ENCODE results near the gene IL1RL1.
"Not testable (repeated sequence)": the region's sequence is repeated elsewhere in the genome, so short reads cannot be mapped to it uniquely, and the experiment has no call there.

The IL1RL1 gene

DNA sequence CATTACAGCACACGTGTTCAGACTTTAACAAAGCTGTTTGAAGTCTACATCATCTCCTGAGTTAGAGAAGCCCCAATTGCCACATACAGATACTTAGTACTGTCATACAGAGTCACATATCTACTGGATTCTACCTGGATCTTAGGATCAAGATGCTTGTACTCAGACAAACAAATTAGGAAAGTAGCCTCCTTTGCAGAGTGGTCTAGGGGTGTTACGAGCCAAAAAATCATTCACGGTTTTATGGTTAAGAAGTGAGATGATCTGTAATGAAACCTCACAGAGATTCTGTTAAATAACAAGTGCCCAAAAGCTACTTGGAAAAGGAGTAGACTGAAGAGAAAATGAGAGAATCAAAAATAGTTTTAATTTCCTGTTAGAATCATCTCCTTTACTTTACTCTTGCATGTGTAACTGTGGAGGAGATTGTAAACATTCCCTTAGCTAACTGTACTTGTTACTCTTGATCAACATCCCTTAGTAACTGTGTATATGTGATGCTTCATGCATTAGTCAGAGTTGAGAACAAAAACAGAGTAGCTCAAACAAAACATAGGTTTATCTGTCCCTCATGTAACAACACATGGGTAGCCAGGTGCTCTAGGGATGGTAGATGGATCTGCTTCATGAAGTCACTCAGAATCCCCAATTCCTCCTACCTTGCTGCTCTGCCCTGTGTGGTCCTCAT is 16.4 kb upstream of the IL1RL1 start:
- DNase-seq, result no peak

DNA sequence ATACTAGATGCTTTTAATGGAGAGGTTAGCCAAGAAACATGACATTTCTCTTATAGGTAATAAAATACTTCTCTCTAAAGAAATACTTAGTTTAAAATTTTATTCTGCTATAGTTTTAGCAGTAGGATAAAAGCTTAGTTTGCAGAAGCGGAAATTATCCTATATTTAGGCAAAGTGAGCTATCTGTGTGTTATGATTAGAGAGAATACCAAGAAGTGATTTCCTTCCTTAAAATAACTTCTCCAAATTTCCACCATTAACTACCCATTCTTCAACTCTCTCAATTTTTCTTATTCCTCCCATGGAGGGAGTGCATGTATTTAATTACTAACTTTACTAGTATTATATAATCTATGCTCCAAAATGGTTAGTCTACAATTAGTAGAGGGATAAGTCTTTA is 15.8 kb upstream of the IL1RL1 start:
- peak; percentile 30 for DNase-seq

DNA sequence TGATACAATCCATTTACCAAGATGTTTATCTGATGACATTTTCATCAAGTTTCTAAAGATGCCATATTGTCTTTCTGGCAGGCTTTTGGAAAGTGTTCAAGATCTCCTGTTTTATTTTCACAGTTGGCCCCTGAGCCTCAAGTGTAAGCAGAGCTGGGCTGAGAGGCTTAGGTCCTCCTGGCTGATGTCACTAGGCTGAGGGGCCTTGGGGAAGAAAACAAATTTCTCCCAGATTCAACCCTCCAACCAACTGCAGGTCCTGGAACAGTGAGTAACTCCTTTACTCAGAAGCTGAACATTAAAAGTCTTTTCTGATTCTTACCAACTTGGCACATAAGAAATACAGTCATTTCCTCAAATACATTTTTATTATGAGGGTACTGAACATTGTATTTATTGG is 14.9 kb upstream of the IL1RL1 start:
- no peak for DNase-seq

DNA sequence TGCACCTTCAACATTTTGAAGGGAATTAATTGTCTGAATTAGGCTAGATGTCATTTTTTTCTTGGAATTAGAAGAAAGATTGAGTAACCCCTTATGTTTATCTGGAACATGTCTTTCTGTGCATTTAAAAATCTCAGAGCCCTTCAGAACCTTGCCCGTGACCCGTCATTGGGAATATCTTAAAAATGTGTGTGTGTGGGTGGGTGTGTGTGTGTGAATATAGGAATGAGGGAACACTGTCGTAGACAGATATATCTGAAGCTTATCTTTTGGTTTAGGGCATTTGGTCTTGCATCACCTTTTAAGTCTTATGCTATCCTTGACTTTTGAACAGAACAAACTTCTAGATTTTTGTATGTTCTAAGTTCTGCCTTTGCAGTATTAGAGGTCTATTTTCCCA is 13.5 kb upstream of the IL1RL1 start:
- no peak for DNase-seq

DNA sequence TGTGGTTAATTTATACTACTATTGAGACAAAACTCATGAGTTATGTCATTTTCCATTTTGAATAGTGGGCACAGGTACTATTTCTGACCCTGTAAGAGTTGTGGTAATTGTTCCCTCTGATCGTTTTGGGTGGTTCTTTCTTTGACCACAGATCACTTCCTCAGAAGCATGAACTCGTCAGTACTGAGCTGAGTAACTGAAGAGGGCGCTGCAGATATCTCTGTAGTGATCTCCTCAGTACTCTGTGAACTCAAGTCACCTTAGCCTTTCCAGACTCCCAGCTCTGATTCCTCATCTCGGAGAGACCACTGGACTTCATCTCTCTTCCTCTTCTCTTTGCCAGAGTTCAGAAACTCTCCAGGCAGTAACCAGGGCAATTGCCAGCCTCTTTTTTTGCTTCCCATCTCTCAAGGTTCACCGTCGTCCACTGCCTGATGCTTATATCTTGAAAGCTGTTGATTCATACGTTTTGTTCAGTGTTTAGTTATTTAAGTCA is 9.4 kb upstream of the IL1RL1 start:
- DNase-seq, result peak; percentile 79

DNA sequence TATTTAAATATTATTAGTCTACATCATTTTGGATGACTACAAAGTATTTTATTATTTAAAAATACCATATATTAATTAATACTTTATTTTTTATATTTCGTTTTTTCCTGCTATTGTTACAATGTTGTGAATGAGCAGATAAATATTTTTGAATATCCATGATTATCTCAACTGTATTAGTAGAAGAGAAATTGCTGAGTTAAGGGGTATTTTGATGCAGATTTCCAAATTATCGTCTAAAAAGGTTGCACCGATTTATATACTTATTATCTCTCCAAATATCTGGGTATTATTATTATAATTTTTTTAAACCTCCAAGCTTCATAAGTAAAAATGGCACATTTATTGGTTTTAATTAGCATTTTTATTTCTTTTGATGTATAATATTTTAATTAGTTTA is 8.9 kb upstream of the IL1RL1 start:
- no peak for DNase-seq

DNA sequence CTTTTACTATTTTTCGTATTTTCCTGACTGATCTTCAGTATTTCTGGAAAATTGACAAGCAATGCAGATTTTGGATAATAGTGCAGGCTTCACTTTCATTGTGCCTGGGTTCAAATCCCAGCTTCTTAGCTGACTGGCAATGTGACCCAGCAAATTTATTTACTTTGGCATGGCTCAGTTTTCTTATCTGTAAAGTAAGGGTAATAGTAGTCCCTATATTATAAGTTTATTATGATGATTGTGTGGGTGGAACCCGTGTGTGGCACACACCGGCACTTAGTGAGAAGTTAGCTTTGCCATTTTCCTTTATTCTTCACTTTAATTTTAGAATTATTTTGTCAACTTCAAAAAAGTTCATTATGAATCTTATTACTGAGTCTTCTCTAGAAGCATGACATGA is 7.8 kb upstream of the IL1RL1 start:
- DNase-seq, result no peak

DNA sequence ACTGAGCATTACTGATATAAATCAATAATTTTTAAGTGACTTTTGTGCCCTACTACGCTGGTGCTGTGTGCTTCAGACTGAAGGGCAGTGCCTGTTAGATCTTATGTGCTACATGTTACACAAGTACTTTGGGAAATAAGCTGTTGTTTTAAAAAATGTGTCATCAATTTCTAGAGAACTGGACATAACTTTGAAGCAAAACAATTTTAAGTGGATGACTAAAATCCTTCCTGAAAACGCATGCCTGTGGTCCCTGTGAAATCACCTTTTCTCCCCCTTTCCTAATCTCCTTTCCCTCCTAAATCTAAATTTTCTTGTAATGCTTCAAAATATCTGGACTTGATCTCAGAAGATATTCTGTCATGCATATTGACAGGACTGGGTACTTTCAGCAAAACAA is 7.1 kb upstream of the IL1RL1 start:
- DNase-seq, result no peak

DNA sequence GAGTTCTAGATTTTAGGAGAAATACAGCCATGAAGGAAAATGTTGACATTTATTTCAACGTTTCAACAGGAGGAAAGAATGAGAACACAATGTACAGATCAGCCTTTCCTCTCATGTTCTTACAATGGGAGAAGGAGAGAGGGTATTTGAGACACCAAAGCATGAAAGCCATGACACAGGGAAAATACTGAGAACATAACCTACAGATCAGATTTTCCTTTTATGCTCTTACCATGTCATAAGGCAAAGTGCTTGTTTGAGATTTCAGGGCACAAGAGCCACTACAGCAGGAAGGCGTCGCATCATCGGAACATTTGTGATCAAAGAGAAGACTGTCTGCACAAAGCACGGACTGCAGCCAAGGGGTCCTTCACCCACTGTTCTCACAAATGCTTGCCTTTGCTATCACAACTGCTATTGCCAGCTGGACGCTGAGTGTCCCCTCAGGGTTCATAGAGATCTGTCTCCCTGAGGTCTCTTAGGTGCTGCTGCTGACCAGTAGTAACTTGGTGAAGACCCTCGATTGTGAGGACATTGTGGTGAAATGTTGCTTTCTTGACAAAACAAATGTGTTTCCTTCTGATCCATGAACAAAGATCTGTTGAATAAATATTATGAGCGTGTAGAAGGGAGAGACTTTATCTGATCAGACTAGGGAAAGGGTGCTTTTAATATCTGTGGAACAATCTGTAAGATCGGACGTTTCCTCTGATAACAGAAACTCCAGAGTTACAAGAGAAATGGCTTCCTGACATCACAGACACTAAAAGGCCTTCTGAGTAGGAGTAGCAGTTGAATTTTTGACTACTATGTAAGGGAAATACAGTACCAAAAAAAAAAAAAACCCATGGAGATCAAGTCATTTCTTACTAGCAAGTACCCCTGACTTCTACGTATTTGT is 6.4 kb upstream of the IL1RL1 start:
- no peak for DNase-seq

DNA sequence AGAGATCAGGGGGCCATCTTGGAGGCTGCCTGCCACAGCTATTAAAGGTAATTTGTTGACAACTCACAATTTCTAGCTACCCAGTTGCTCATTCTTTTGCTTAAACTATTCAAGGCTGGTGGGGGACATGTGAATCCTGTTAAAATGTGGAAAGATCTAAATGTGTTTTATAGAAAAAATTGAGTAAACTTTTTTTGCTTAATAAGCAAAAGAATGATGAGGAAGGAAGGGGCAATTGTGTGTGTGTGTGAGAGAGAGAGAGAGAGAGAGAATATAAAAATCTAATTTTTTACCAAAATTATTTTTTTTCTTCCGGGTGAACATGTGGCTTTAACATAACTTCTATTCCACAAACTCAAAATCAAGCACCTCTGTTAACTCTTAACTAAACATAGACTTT is 5.2 kb upstream of the IL1RL1 start:
- DNase-seq, result no peak

DNA sequence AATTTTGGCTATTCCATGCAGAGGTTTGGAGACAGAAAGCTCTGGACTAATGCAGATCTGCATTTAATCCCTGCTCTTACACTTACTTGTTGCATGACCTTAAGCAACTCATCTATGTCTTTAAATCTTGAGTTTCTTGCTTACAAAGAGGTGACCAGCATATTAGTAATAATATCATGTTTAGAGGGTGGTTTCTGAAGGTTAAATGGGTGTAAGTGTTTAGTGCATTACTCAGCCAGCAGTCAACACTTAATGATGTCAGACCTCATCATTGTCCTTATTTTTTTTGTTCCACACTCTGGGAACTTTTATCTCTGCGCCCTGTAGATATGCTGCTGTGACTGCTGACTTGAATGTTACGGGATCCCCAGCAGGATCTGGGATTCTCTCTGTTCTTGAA is 1.7 kb downstream of the IL1RL1 start:
- no peak for DNase-seq

DNA sequence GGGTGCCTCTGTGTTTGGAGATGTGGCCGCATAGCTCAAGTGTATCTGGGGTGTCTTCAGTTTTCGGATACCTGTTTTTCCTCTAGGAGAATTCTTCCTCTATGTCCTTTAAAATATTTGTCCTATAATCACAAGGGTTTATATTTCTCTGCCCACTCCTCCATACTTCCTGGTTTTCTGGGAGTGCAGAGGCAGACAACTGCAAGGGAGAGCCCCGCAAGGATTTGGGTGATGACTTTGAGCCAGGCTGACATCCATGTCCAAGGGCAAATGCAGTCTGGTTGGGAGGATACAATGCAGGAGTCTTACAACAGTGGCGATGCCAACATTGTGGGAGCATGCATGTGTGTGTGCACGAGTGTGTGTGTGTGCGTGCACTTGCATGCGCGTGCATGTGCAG is 2.1 kb downstream of the IL1RL1 start:
- no peak for DNase-seq

DNA sequence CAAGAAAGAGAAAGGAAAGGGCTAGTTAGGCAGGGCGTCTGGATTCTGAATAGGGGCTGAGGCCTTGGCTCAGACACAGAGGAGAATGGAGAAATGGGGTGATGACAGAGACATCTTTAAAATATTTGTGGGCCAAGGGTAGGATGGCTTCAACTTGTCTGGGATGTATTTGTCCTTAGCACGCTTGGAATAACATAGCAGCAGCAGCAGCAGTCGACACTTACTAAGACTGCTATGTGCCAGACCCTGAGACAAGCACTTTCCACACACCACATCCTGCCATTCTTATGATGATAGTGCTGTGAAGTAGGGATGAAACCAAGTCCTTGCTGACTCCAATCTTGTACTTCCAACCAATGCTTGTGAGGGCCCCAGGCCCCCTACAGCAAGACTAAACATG is 2.6 kb downstream of the IL1RL1 start:
- no peak for DNase-seq

DNA sequence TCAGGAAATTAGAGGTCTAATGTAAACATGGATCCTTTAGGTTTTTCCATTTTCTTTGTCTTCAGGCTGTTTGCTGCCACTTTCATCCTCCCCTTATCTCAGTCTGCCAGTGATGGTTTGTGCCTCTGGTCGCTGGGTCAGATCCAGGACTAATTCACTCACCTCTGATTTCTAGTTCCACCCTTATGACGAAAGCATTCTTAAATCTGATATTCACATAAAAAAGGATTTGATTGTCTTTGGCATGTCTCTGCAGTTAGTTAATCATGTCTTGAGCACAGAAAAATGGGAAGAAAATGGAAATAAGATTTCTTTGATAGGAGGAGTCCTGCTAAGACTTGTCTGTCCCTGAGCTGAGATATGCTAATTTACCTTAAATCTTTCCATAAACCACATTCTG is 4.6 kb downstream of the IL1RL1 start:
- DNase-seq, result no peak

DNA sequence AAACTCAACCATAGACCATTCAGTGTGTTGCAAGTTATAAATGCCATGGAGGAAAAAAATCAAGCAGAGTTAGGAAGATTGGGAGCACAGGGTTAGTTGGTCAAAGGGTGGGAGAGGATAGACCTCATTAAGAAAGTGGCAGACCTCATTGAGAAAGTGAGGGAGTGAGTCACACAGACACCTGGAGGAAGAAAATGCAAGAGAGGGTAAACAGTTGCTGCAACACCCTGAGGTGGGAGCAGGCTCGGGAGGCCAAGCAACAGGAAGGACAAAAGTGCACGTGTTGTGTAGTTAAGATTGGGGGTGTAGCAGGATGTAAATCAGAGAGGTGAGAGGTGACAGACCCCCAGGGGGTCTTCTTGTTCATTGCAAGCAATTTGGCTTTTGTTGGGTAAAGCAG is 6.4 kb downstream of the IL1RL1 start:
- DNase-seq, result no peak

DNA sequence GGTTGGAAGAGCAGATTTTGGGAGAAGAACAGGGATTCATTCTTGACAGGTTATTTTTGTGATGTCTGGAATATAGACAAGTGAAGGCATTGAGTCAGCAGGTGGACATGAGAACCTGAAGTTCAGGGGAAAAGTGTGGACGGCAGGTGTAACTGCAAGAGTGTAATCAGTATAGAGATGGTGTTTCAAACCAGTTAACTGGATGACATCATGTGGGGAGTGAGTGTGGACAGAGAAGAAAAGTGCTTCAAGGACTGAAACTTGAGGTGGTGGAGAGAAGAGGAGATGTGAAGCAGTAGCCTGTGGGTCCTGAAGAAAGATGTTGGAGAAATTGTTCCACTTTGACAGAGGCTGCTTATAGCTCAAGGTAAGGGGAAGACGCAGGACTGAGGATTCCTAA is 7.1 kb downstream of the IL1RL1 start:
- DNase-seq, result no peak

DNA sequence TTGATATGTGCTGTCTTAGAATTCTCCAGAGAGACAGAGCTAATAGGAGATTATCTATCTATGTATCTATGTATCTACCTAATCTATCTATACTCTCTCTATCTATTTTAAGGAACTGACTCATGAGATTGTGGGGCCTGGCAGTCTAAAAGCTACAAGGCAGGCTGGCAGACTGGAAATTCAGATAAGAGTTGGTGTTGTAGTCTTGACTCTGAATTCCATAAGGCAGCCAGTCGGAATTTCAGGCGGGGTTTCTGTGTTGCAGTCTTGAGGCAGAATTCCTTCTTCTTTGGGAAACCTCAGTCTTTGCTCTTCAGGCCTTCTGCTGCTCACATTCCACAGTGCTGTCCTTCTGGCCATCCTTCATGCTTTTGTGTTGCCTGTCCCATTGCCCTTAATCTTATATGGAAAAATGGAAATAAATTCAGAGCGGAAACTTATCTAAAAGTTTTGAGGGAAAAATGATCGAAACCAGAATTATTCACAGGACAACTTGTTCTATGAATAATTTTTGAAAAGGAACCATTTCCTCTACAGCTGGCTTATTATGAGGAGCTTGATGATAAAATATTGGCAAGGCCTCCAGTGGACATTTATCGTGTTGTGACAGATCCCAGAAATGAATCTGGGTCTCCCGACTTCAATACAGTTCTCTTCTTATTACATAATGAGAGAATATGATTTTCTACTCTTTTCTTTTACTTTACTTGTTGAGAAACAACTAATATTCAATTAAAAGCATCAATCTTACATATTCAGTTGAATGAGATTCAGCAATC is 10.8 kb downstream of the IL1RL1 start:
- DNase-seq, result no peak

DNA sequence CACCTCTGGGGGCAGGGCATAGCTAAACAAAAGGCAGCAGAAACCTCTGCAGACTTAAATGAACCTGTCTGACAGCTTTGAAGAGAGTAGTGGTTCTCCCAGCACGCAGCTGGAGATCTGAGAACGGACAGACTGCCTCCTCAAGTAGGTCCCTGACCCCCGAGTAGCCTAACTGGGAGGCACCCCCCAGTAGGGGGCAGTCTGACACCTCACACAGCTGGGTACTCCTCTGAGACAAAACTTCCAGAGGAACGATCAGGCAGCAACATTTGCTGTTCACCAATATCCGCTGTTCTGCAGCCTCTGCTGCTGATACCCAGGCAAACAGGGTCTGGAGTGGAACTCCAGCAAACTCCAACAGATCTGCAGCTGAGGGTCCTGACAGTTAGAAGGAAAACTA is 13.6 kb downstream of the IL1RL1 start:
- not testable (repeated sequence) for DNase-seq

DNA sequence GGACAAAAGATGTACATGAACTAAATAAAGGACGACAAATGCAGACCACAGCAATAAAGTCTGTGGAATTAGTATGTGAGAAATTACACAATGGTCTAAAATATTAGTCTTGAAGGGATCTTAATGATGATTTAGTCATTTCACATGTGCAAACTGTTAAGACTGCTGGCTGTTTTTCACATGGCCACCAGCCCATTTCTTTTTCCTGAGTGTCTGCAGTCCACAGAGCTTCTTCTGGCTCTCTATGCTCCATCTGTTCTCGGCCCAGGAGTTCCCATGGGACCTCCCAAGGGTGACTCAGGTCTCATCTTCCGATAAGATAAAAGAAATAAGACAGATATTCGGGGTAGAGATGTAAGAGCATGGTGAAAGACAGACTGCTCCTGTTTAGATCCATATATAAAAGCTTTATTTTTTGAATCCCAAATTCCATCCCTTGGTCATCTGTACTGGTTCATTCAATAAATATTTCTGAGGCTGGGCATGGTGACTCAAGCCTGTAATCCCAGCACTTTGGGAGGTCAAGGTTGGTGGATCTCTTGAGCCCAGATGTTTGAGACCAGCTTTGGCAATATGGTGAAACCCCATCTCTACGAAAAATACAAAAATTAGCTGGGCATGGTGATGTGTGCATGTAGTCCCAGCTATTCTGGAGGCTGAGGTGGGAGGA is 20.1 kb downstream of the IL1RL1 start:
- no peak for DNase-seq

DNA sequence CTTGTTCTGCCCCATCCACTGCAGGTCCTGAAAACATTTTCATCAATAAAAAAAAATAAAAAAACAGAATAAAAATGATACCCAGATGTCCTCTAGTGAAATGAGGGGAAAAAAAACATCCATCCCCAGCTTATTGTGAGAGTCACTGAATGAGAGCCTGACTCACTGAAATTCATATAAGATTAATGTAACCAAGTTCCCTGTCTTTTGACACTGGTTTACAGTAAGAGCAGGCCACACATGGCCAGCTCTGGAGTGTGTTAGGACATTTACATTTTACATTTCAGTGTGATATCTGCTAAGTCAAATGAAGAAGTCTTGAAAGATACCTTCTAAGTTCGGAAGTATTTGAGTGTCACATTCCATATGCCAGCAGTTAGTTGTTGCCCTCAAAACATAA is 23.1 kb downstream of the IL1RL1 start:
- DNase-seq, result no peak

DNA sequence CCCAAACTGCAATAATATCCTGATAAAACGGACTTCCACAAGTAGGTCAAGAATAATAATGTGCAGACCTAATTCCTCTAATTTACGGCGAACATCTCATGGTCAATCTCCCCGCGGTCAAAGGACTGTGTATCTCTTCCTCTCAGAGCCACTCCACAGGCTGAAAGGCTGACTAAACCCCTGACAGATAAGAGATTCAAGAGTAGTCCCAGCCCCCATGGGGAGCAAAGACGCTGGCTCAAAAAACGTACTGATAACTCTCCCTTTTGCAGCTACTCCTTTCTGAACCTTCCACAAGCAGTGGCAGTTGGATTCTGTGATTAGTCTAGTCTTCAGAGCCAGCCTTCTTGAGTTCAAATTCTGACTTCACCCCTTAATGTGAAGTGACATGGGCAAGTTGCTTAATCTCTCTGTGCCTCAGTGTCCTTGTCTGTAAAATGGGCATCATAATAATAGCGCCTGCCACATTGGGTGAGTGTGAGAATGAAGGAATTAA is 24.6 kb downstream of the IL1RL1 start:
- DNase-seq, result no peak

DNA sequence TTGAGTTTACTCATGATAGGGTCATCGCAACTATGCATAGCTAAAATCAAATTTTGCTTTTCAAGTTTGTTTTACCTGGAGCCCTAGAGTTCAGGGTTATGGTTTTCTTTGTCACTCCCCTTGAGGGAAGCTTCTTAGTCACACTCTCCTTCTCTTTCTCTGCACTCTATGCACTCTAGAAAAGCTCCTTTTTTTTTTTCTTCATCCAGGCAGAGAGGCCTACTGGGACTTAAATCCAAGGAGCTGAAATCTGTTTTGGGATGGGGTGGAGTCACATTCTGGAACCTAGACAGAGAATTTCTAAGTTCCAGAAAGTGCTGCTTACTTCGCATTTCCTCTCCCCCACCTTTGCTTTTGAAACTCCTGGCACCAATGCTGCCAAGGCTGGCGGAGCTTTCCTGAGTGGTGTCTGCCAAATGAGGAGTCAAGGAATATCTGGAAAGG is 25.2 kb downstream of the IL1RL1 start:
- no peak for DNase-seq

DNA sequence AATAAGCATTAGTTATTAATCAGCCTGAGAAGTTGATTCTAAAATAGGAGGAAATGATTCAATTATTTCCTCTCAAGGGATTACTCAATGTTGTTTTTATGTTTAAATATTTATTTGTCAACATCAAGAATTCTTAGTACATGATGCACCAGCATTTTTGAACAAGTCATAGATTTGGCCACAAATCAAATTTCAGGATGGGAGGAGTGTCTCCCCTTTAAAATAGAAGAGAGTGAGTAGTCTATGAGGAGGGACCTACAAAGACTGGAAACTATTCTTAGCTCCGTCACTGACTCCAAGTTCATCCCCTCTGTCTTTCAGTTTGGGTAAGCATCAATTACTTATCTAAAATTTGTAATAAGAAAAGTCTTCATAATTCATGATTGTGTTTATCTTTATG is 25.6 kb downstream of the IL1RL1 start:
- no peak for DNase-seq

All from MV-4-11 (cell line).